Loucy (cell line): ENCODE data around the gene ING2.

Source experiments
- H2AFZ ChIP-seq: fragments of 200-600 bp; sonication (generic); 2 replicates; pipeline ENCODE4 v1.6.0; 2016; ENCODE audit warnings: antibody characterized with exemption, mild to moderate bottlenecking, low read length, moderate library complexity
- H3F3A ChIP-seq: fragments of 200-600 bp; 2 replicates; pipeline ENCODE4 v1.6.0; 2016; ENCODE audit warnings: antibody characterized with exemption, low read depth, mild to moderate bottlenecking
- H3K27me3 ChIP-seq: fragments of 200-600 bp; sonication (generic); 2 replicates; pipeline ENCODE4 v1.6.1; 2014; ENCODE audit warnings: low read length, mild to moderate bottlenecking; ENCODE audit not compliant: insufficient read depth, poor library complexity, severe bottlenecking
- H3K36me3 ChIP-seq: fragments of 200-600 bp; sonication (generic); 2 replicates; pipeline ENCODE4 v1.6.1; 2016; ENCODE audit warnings: low read length; ENCODE audit not compliant: insufficient read depth
- H3K4me1 ChIP-seq: fragments of 200-600 bp; sonication (generic); 2 replicates; pipeline ENCODE4 v1.5.1; 2014; ENCODE audit warnings: low read length, mild to moderate bottlenecking; ENCODE audit not compliant: insufficient read depth, poor library complexity, severe bottlenecking
- H3K4me2 ChIP-seq: fragments of 200-600 bp; sonication (generic); 2 replicates; pipeline ENCODE4 v1.6.0; 2014; ENCODE audit warnings: antibody characterized with exemption, low read length, low read depth, mild to moderate bottlenecking; ENCODE audit not compliant: poor library complexity, severe bottlenecking
- H3K4me3 ChIP-seq: fragments of 200-600 bp; sonication (generic); 2 replicates; pipeline ENCODE4 v1.5.1; 2014; ENCODE audit warnings: low read length, mild to moderate bottlenecking, mixed read lengths; ENCODE audit not compliant: poor library complexity, severe bottlenecking
- H3K79me2 ChIP-seq: fragments of 200-600 bp; sonication (generic); 2 replicates; pipeline ENCODE4 v1.6.1; 2014; ENCODE audit warnings: low read length; ENCODE audit not compliant: insufficient read depth
- H3K9ac ChIP-seq: fragments of 200-600 bp; sonication (generic); 2 replicates; pipeline ENCODE4 v1.6.0; 2014; ENCODE audit warnings: mild to moderate bottlenecking, low read depth, low read length, moderate library complexity; ENCODE audit not compliant: poor library complexity, severe bottlenecking
- H3K9me2 ChIP-seq: fragments of 200-600 bp; sonication (generic); replicated peaks from 2 replicates; pipeline ENCODE4 v1.6.1; 2016; ENCODE audit warnings: low read depth, low read length, mixed read lengths
- H3K9me3 ChIP-seq: fragments of 200-600 bp; sonication (generic); 2 replicates; pipeline ENCODE4 v1.6.1; 2014; ENCODE audit warnings: mild to moderate bottlenecking, antibody characterized with exemption, low read length, low read depth; ENCODE audit not compliant: insufficient read depth
- H4K20me1 ChIP-seq: fragments of 200-600 bp; sonication (generic); 2 replicates; pipeline ENCODE4 v1.6.0; 2014; ENCODE audit warnings: antibody characterized with exemption, low read length, mild to moderate bottlenecking; ENCODE audit not compliant: insufficient read depth, poor library complexity, severe bottlenecking
- CTCF ChIP-seq: fragments of 200-600 bp; sonication (generic); conservative IDR thresholded peaks from 2 replicates; pipeline ENCODE4 v1.5.1; 2014; ENCODE audit warnings: mild to moderate bottlenecking, antibody characterized with exemption, low read length
- EZH2phosphoT487 ChIP-seq: fragments of 200-600 bp; IDR thresholded peaks from 2 replicates; pipeline ENCODE4 v1.6.1; 2018; ENCODE audit warnings: antibody characterized with exemption, mild to moderate bottlenecking, moderate library complexity, borderline replicate concordance

Gene ING2

GRCh38 chr4:183515411-183515810 lies 10.6 kb downstream of the ING2 start:
- no peak overlapping the region for H3K4me3 ChIP-seq
- no peaks in the 10 kb centered on the region for H3K9me2 ChIP-seq
- H2AFZ ChIP-seq: no peak overlapping the region
- TF ChIP-seq EZH2phosphoT487 (no peak), CTCF (no peak)
- no peaks in the 10 kb centered on the region for H3F3A ChIP-seq
- H3K9me3 ChIP-seq: no peaks in the 10 kb centered on the region
- H3K9ac ChIP-seq: no peak overlapping the region
- peaks cover 18% of the 10 kb centered on the region; the same call in 1 of the 2 replicates for H3K79me2 ChIP-seq
- H3K36me3 ChIP-seq: peaks cover 33% of the 10 kb centered on the region
- H3K27me3 ChIP-seq: no peaks in the 10 kb centered on the region
- peaks cover 3% of the 10 kb centered on the region for H4K20me1 ChIP-seq
- H3K4me1 ChIP-seq: no peaks in the 10 kb centered on the region
- no peak overlapping the region for H3K4me2 ChIP-seq

GRCh38 chr4:183517194-183517593 lies 12.3 kb downstream of the ING2 start:
- no peak overlapping the region for H3K4me2 ChIP-seq
- H3K9ac ChIP-seq: no peak overlapping the region
- no peak overlapping the region for H3K4me3 ChIP-seq

GRCh38 chr4:183517781-183518180 lies 12.9 kb downstream of the ING2 start:
- Histone ChIP-seq H3K4me3 (no peak overlapping the region), H3K27me3 (no peaks in the 10 kb centered on the region), H3F3A (no peaks in the 10 kb centered on the region), H3K36me3 (peaks cover 10% of the 10 kb centered on the region; the same call in 1 of the 2 replicates), H4K20me1 (no peaks in the 10 kb centered on the region), H3K9me3 (no peaks in the 10 kb centered on the region), H3K9ac (no peak overlapping the region), H3K4me2 (no peak overlapping the region), H3K4me1 (no peaks in the 10 kb centered on the region), H2AFZ (no peak overlapping the region), H3K79me2 (no peaks in the 10 kb centered on the region), H3K9me2 (no peaks in the 10 kb centered on the region)
- TF ChIP-seq EZH2phosphoT487: no peak
- TF ChIP-seq CTCF: no peak

More at GRCh38 chr4:183517194-183517593, 12.3 kb downstream of the ING2 start:
- no peaks in the 10 kb centered on the region for H3K27me3 ChIP-seq
- H3K9me2 ChIP-seq: no peaks in the 10 kb centered on the region
- TF ChIP-seq EZH2phosphoT487 (no peak), CTCF (no peak)
- H3K79me2 ChIP-seq: peaks cover 2% of the 10 kb centered on the region; the same call in 1 of the 2 replicates
- H3K36me3 ChIP-seq: peaks cover 16% of the 10 kb centered on the region
- H2AFZ ChIP-seq: no peak overlapping the region
- H4K20me1 ChIP-seq: no peaks in the 10 kb centered on the region
- H3F3A ChIP-seq: no peaks in the 10 kb centered on the region
- no peaks in the 10 kb centered on the region for H3K4me1 ChIP-seq
- no peaks in the 10 kb centered on the region for H3K9me3 ChIP-seq
